ENCODE results near the gene MYLK.
A peak's percentile ranks its signal among the peaks of the same experiment; 100 is the strongest.

The MYLK gene

DNA sequence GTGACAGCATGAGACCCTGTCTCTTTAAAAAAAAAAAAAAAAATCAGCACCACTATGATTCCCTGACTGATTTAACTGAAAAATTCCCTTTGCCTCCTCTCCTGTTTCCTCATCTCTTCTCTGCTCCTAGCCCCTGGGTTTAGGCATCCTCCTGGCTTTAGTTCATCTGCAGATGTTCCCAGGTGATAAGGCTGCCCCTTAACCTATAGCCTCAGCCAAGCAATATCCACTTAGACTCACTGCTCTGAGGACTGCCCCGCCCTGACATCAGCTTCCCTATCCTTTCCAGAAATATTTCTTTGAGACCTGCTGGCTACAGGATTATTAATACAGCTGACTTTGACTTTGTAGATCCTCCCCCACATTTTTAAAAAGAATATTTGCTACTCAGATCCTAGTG is 259.8 kb downstream of the MYLK start:
- TF ChIP-seq, protein P1, sequence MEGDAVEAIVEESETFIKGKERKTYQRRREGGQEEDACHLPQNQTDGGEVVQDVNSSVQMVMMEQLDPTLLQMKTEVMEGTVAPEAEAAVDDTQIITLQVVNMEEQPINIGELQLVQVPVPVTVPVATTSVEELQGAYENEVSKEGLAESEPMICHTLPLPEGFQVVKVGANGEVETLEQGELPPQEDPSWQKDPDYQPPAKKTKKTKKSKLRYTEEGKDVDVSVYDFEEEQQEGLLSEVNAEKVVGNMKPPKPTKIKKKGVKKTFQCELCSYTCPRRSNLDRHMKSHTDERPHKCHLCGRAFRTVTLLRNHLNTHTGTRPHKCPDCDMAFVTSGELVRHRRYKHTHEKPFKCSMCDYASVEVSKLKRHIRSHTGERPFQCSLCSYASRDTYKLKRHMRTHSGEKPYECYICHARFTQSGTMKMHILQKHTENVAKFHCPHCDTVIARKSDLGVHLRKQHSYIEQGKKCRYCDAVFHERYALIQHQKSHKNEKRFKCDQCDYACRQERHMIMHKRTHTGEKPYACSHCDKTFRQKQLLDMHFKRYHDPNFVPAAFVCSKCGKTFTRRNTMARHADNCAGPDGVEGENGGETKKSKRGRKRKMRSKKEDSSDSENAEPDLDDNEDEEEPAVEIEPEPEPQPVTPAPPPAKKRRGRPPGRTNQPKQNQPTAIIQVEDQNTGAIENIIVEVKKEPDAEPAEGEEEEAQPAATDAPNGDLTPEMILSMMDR (IDR thresholded peaks at IDR 0.05; ENCODE audit: low read depth, low read length): no peak
- no peak overlapping the region for H3K4me3 ChIP-seq (replicated peaks in 1 of 2; ENCODE audit: low read depth in 2 of 2, low read length in 2 of 2)
- DNase-seq (ENCODE audit: low read depth in 2 of 2): no peak

DNA sequence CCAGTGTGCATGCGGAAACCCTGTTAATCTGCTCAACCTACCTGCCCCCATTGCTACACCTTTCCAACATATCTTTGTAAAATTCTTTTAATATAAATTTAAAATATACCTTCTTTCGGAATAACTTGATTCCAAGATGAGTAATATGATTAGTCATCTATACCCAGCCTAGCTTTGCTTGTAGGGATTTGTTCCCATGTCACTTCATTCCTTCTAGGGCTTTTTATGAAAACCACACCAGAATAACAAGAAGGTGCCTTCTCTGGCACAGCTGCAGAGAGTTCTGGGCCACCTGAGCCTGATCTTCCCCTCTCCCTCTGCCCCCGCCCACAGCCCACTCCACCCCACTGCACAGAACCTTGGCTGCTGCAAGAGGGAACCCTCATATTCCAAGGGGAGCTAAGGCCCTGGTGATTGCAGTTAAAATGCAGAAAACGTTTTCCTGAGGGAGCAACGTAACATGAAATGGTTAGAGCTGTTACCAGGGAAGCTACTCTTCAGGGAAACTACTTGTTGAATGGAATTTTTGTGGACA is 260.7 kb downstream of the MYLK start:
- TF ChIP-seq, protein P1 (IDR thresholded peaks at IDR 0.05; ENCODE audit: low read depth, low read length): no peak
- H3K4me3 ChIP-seq (replicated peaks in 1 of 2; ENCODE audit: low read depth in 2 of 2, low read length in 2 of 2): no peak overlapping the region
- peak in 1 of 2 donors; percentile 36 for DNase-seq (ENCODE audit: low read depth in 2 of 2)

DNA sequence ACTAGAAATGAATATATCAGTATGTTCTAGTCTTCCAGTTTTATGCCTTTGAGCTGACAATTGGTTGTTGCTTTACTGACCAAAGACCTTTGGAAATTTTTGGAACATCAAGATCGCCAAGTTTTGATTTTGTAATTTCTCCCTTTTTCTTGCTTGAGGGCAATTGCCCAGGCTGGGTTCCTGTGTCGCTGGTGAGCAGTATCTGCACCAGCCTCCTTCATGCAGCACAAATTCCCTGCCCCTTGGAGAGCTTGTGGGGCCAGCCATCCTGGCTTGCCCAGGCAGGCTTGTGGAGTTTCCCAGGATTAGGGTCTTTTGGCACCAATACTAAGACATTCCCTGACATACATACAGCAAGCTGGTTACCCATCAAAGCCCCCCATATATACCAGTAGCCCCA is 261.4 kb downstream of the MYLK start:
- TF ChIP-seq, protein P1 (IDR thresholded peaks at IDR 0.05; ENCODE audit: low read depth, low read length): no peak
- no peak overlapping the region for H3K4me3 ChIP-seq (replicated peaks in 1 of 2; ENCODE audit: low read depth in 2 of 2, low read length in 2 of 2)
- no peak for DNase-seq (ENCODE audit: low read depth in 2 of 2)

DNA sequence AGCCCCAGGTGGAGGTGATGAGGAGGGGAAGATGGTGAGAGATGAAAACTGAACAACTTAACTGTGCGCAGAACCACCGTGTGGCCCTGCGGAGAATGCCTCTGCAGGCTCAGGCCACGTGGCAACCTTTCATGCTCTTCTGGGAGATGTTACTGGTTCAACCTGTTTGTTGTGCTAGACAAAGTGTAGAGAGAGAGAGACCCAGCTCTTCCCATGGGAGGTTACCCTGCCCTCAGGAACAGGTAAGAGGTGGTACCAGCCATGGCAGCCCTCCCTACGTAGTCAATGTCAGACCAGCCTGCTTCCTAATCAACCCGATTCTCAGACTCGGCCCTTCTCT is 262.3 kb downstream of the MYLK start:
- no peak for DNase-seq (ENCODE audit: low read depth in 2 of 2)
- H3K4me3 ChIP-seq (replicated peaks in 1 of 2; ENCODE audit: low read depth in 2 of 2, low read length in 2 of 2): no peak overlapping the region

DNA sequence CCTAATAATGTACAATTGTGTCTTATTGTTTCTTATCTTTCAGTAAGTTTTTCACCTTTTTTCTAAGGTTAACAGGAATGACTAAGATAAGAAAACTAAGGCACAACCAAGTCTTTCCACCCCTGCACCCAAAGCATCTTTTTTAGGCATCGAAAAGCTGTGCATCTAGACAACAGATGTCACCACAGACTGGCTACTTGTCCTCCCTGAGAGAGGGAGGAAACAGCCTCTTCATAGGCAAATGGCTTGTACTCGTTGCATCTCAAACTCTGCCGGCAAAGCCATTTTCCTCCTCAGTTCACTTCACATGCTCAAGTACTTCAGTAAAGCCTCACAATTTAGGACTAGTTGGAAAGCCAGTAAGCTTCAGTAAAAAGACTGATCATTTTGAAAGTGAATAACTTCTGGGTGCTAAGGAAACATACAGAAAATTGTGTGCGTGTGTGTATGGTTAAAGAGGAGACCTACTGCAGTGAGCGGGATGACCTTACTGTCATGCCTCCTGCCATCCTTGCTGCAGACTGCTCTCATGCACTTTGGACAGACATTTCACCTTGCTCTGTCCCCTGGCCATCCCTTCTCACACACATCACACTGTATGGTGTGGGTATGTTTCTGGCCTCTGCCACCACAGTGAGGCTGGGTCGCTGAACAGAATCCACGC is 262.8 kb downstream of the MYLK start:
- TF ChIP-seq, protein P1 (IDR thresholded peaks at IDR 0.05; ENCODE audit: low read depth, low read length): no peak
- no peak overlapping the region for H3K4me3 ChIP-seq (replicated peaks in 1 of 2; ENCODE audit: low read depth in 2 of 2, low read length in 2 of 2)
- DNase-seq (ENCODE audit: low read depth in 2 of 2): no peak

More for the DNA sequence above, 262.3 kb downstream of the MYLK start:
- TF ChIP-seq, protein P1 (IDR thresholded peaks at IDR 0.05; ENCODE audit: low read depth, low read length): no peak

DNA sequence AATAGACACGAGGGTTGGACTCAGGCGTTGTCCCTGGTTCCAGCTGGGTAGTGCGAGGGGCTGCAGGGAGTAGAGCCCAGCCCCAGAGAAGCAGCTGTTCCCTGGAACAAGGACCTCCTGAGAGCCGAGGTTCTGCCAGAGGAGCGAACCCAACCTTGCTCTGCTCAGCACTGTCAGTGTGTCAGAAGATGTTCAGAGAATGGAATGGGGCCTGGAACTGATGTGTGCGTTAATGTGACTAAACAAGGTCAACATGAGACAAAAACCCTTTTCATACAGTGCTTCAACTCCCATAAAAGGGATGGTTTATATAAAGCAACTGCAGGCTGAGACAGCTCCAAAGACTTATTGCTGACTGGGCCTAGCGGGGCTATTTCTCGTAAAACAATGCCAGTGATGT is 263.8 kb downstream of the MYLK start:
- no peak for DNase-seq (ENCODE audit: low read depth in 2 of 2)
- H3K4me3 ChIP-seq (replicated peaks in 1 of 2; ENCODE audit: low read depth in 2 of 2, low read length in 2 of 2): no peak overlapping the region

More for the DNA sequence above, 263.8 kb downstream of the MYLK start:
- TF ChIP-seq, protein P1 (IDR thresholded peaks at IDR 0.05; ENCODE audit: low read depth, low read length): no peak

All from cardiac fibroblast (primary cell).